Heart left ventricle (tissue), 13 donors: Measurements from ENCODE around the gene RAF1.

Experiments
- CTCF ChIP-seq, 12 donors: fragments of 200-600 bp; sonication (generic) in 4 of 12; IDR thresholded peaks; one replicate each; pipeline versions ENCODE4 v1.5.0 to v1.8.0; 2018 to 2022; ENCODE audit warnings: antibody characterized with exemption in 12 of 12, mild to moderate bottlenecking in 5 of 12
- POLR2A ChIP-seq, 2 donors: fragments of 450-650 bp; IDR thresholded peaks; one replicate each; pipeline ENCODE4 v1.6.1; 2017; ENCODE audit warnings: antibody characterized with exemption in 2 of 2, mild to moderate bottlenecking in 2 of 2, moderate library complexity in 2 of 2
- donor health status: ischemic (EF 13 %, LVEDD 7.1; RV severe dilation, severe dysfunction).
- donor health status: DM: no; HTN: yes; CAD: no.
- donor health status: DM: no; HTN: no; CAD: no.
- donor health status: ischemic (EF 25% LVEDD 6.9; RV normal size, moderate dysfunction).
- donor health status: ischemic (EF 25% LVEDD 5.7; RV mildly dilated, moderate dysfunction).
- donor health status: ischemic (EF 35%, LVEDD 5.7; RV mildly dilated, moderate dysfunction).
- donor health status: nonischemic (EF 11% LVEDD 7.7; RV severe dilation, severe dysfunction).
- donor health status: DM: yes; HTN: yes; CAD: no.
- donor health status: PGD.
- donor health status: ischemic (EF 29% LVEDD 5.4; RV normal size, mild dysfunction).
- donor health status: nonischemic (EF 23%, LVEDD 6.1; RV moderate dilation, normal function).

- TF ChIP-seq CTCF (IDR thresholded peaks at IDR 0.05) (no peak), POLR2A (IDR thresholded peaks at IDR 0.05) (no peak)
Observed at GRCh38 chr3:12591997-12592715, 71.8 kb downstream of the RAF1 start.
